Activated CD8-positive, alpha-beta memory T cell treated with anti-CD3 and anti-CD28 coated beads for 48 hours (primary cell): ENCODE data around the gene SLC9A9.
A peak's percentile ranks its signal among the peaks of the same experiment; 100 is the strongest.
"Not testable (repeated sequence)": the region's sequence is repeated elsewhere in the genome, so short reads cannot be mapped to it uniquely, and the experiment has no call there.

Experiments used
- DNase-seq, 3 experiments: peaks; one replicate each; pipeline ENCODE4 v3.0.0-alpha.2; 2020; ENCODE audit warnings: low read depth in 2 of 3, low spot score in 2 of 3

Gene SLC9A9

GRCh38 chr3:143302638-143303171, 545.6 kb downstream of the SLC9A9 start:
- DNase-seq, result no peak

- DNase-seq, result no peak
These were observed 547.0 kb downstream of the SLC9A9 start for GRCh38 chr3:143301031-143301901.

- no peak for DNase-seq
These were observed 549.3 kb downstream of the SLC9A9 start for GRCh38 chr3:143298886-143299535.

- no peak for DNase-seq
These were observed 549.9 kb downstream of the SLC9A9 start for GRCh38 chr3:143298380-143298779.

GRCh38 chr3:143295201-143296080, 552.8 kb downstream of the SLC9A9 start:
- DNase-seq, result no peak

- no peak for DNase-seq
These were observed 554.1 kb downstream of the SLC9A9 start for GRCh38 chr3:143294188-143294587.

GRCh38 chr3:143291836-143292447, 556.3 kb downstream of the SLC9A9 start:
- no peak for DNase-seq

- DNase-seq, result no peak
These were observed 559.3 kb downstream of the SLC9A9 start for GRCh38 chr3:143288944-143289343.

- no peak for DNase-seq
These were observed 560.9 kb downstream of the SLC9A9 start for GRCh38 chr3:143287403-143287802.

GRCh38 chr3:143286392-143287010, 561.8 kb downstream of the SLC9A9 start:
- DNase-seq, result no peak

- DNase-seq, result peak in 1 of 3 experiments; percentile 4
These were observed 564.7 kb downstream of the SLC9A9 start for GRCh38 chr3:143283432-143284128.

- DNase-seq, result no peak
These were observed 567.3 kb downstream of the SLC9A9 start for GRCh38 chr3:143280984-143281383.

GRCh38 chr3:143279567-143279966, 568.7 kb downstream of the SLC9A9 start:
- not testable (repeated sequence) for DNase-seq

- DNase-seq, result no peak
These were observed 569.5 kb downstream of the SLC9A9 start for GRCh38 chr3:143278721-143279120.

GRCh38 chr3:143277531-143277930, 570.7 kb downstream of the SLC9A9 start:
- DNase-seq, result no peak

- DNase-seq, result no peak
These were observed 571.7 kb downstream of the SLC9A9 start for GRCh38 chr3:143276592-143276991.

GRCh38 chr3:143273975-143274690, 574.1 kb downstream of the SLC9A9 start:
- DNase-seq, result no peak

- DNase-seq, result no peak
These were observed 577.1 kb downstream of the SLC9A9 start for GRCh38 chr3:143271136-143271535.

GRCh38 chr3:143269741-143270140, 578.5 kb downstream of the SLC9A9 start:
- DNase-seq, result no peak
